Keratinocyte (primary cell): ENCODE data around the gene CHSY1.

Source experiments
- CTCF ChIP-seq, 3 experiments: IDR thresholded peaks in 1 of 3; conservative IDR thresholded peaks in 1 of 3; optimal IDR thresholded peaks in 1 of 3; 2 replicates in 2 of 3; 3 replicates in 1 of 3; pipeline versions ENCODE3 to v1.5.1; 2011; ENCODE audit warnings: low read length in 3 of 3, mild to moderate bottlenecking in 3 of 3, moderate library complexity in 2 of 3, control low read depth in 1 of 3, inconsistent platforms in 1 of 3; ENCODE audit not compliant: insufficient read depth in 2 of 3; ENCODE audit errors: extremely low read depth in 1 of 3
- EZH2 ChIP-seq: IDR thresholded peaks from one replicate; pipeline ENCODE4 v1.6.1; 2012; ENCODE audit warnings: inconsistent platforms, mild to moderate bottlenecking, low read length, moderate library complexity

GRCh38 chr15:101132390-101133180 is 119.3 kb downstream of the CHSY1 start:
- no peak for TF ChIP-seq CTCF (optimal IDR thresholded peaks at IDR 0.05 in 1 of 3, IDR thresholded peaks at IDR 0.05 in 1 of 3, conservative IDR thresholded peaks at IDR 0.05 in 1 of 3; ENCODE audit: extremely low read depth in 1 of 3, insufficient read depth in 2 of 3, low read length in 3 of 3)
- no peak for TF ChIP-seq EZH2
